GM12878 (cell line): Measurements from ENCODE around the gene CBX8. TPM values are rescaled to one million over a fixed set of nuclear protein-coding genes. Genes with fewer than 3 reads are reported as not detected.
A peak's percentile ranks its signal among the peaks of the same experiment; 100 is the strongest.

ENCODE experiments used
- ATAC-seq: fragments of 200-7000 bp; cut with Tn5 transposase; 3 replicates; pipeline ENCODE4 v1.9.1; 2020; ENCODE audit warnings: mild to moderate bottlenecking, moderate library complexity
- BruUV-seq: library from RNA; stranded (reverse); fragments of 400-500 nt; replicated peaks from 2 replicates; lab custom pipeline; 2021; lab: Mats Ljungman, UMichigan
- CTCF ChIA-PET: fragments of 300-600 bp; sonication (Branson Sonifier 250); formaldehyde crosslinking; extraction: SDS; loops from one replicate; lab custom pipeline; 2021; ENCODE audit warnings: inconsistent platforms; lab: Yijun Ruan, JAX
- POLR2A ChIA-PET: fragments of 350-600 bp; formaldehyde crosslinking; extraction: SDS; loops from one replicate; lab custom pipeline; 2021; ENCODE audit warnings: inconsistent platforms; lab: Charles Lee
- RAD21 ChIA-PET: fragments of 300-600 bp; sonication (Branson Sonifier 250); formaldehyde crosslinking; loops from one replicate; lab custom pipeline; 2023; ENCODE audit warnings: antibody characterized with exemption; ENCODE audit not compliant: unreplicated experiment; lab: Charles Lee
- SMC1A ChIA-PET: fragments of 300-600 bp; sonication (Branson Sonifier 250); formaldehyde crosslinking; loops from one replicate; lab custom pipeline; 2023; ENCODE audit not compliant: unreplicated experiment, uncharacterized antibody; lab: Charles Lee
- DNase-seq: peaks from one replicate; pipeline ENCODE4 v3.0.0-alpha.2; 2011; ENCODE audit warnings: low read depth, low spot score
- FAIRE-seq: peaks from 3 replicates; lab custom pipeline; 2011; peaks lifted over from hg19 to GRCh38; lab: Jason Lieb, UNC
- H2AFZ ChIP-seq: 2 replicates; pipeline ENCODE4 v1.6.0; 2011; ENCODE audit warnings: low read depth, low read length, control low read depth; ENCODE audit not compliant: control insufficient read depth
- H3K27ac ChIP-seq: 2 replicates; pipeline ENCODE4 v1.5.1; 2011; ENCODE audit warnings: control low read depth; ENCODE audit not compliant: control insufficient read depth, insufficient read depth
- H3K27me3 ChIP-seq, 2 experiments: replicated peaks in 1 of 2; 2 replicates each; pipeline versions ENCODE4 v1.6.0 to v1.6.1; 2011; ENCODE audit warnings: low read length in 1 of 2; ENCODE audit not compliant: control insufficient read depth in 2 of 2, insufficient read depth in 2 of 2
- H3K36me3 ChIP-seq, 2 experiments: 2 replicates each; pipeline ENCODE4 v1.5.1; 2011; ENCODE audit warnings: low read length in 1 of 2; ENCODE audit not compliant: control insufficient read depth in 2 of 2, insufficient read depth in 2 of 2
- H3K4me1 ChIP-seq: 2 replicates; pipeline ENCODE4 v1.6.1; 2011; ENCODE audit warnings: mild to moderate bottlenecking, low read length, moderate library complexity, mixed read lengths; ENCODE audit not compliant: control insufficient read depth, insufficient read depth
- H3K4me2 ChIP-seq: 2 replicates; pipeline ENCODE4 v1.6.0; 2011; ENCODE audit warnings: control low read depth; ENCODE audit not compliant: control insufficient read depth, insufficient read depth
- H3K4me3 ChIP-seq: fragments of 200-600 bp; sonication (generic); 2 replicates; pipeline ENCODE4 v1.5.1; 2016
- H3K79me2 ChIP-seq: 2 replicates; pipeline ENCODE4 v1.6.0; 2011; ENCODE audit warnings: low read length; ENCODE audit not compliant: control insufficient read depth, insufficient read depth
- H3K9ac ChIP-seq: 2 replicates; pipeline ENCODE4 v1.8.0; 2011; ENCODE audit warnings: low read length, control low read depth, mixed read lengths; ENCODE audit not compliant: control insufficient read depth, insufficient read depth
- H3K9me3 ChIP-seq: replicated peaks from 3 replicates; pipeline ENCODE4 v1.5.1; 2011; ENCODE audit warnings: mild to moderate bottlenecking, low read length; ENCODE audit not compliant: control insufficient read depth, insufficient read depth
- H4K20me1 ChIP-seq: 2 replicates; pipeline ENCODE4 v1.6.0; 2011; ENCODE audit not compliant: control insufficient read depth, insufficient read depth
- BRCA1 ChIP-seq: IDR thresholded peaks from 2 replicates; pipeline ENCODE4 v1.6.1; 2011; ENCODE audit warnings: low read depth, low read length, improper control_type of control experiment
- CHD2 ChIP-seq: IDR thresholded peaks from 2 replicates; pipeline ENCODE4 v1.6.1; 2011; ENCODE audit warnings: low read depth, low read length, improper control_type of control experiment, borderline replicate concordance
- EZH2 ChIP-seq: IDR thresholded peaks from 2 replicates; pipeline ENCODE4 v1.6.1; 2012; ENCODE audit warnings: low read depth, mild to moderate bottlenecking, control low read depth, inconsistent platforms, low read length, borderline replicate concordance; ENCODE audit not compliant: control insufficient read depth
- FOXK2 ChIP-seq: fragments of 450-650 bp; IDR thresholded peaks from 2 replicates; pipeline ENCODE4 v1.6.1; 2017; ENCODE audit warnings: mild to moderate bottlenecking, moderate library complexity
- GATAD2B ChIP-seq: fragments of 450-650 bp; conservative IDR thresholded peaks from 2 replicates; pipeline ENCODE4 v1.6.1; 2017; ENCODE audit warnings: low read depth, mild to moderate bottlenecking, moderate library complexity
- HCFC1 ChIP-seq: fragments of 150-350 bp; IDR thresholded peaks from 2 replicates; pipeline ENCODE4 v1.6.1; 2014; ENCODE audit warnings: low read length
- PAX8 ChIP-seq: fragments of 450-650 bp; IDR thresholded peaks from 2 replicates; pipeline ENCODE4 v1.6.1; 2017; ENCODE audit warnings: mild to moderate bottlenecking, moderate library complexity
- STAT3 ChIP-seq: IDR thresholded peaks from 2 replicates; pipeline ENCODE4 v1.6.1; 2011; ENCODE audit warnings: low read depth, low read length, improper control_type of control experiment
- SUPT20H ChIP-seq: IDR thresholded peaks from 2 replicates; pipeline ENCODE4 v1.6.1; 2011; ENCODE audit warnings: low read depth, mild to moderate bottlenecking, low read length, moderate library complexity, borderline replicate concordance; ENCODE audit not compliant: control insufficient read depth
- SUZ12 ChIP-seq: fragments of 200-600 bp; sonication (generic); IDR thresholded peaks from one replicate; pipeline ENCODE4 v1.6.1; 2018; ENCODE audit warnings: antibody characterized with exemption, mild to moderate bottlenecking; ENCODE audit not compliant: unreplicated experiment
- WGBS: methylation state at CpG from one replicate; pipeline ENCODE4 v1.1.6; 2016; ENCODE audit warnings: low lambda C conversion rate; ENCODE audit not compliant: insufficient replicate concordance, insufficient coverage; ENCODE audit errors: missing lambda C conversion rate; 5-methylcytosine and 5-hydroxymethylcytosine counted together
- in situ Hi-C: fragments of 300-500 bp; cut with MboI; formaldehyde crosslinking; loops from 9 replicates; pipeline ENCODE4 v1.14.3; 2018; ENCODE audit warnings: mixed read lengths
- intact Hi-C: fragments of 100-400 bp; cut with micrococcal nuclease; formaldehyde crosslinking; loops from one replicate; pipeline ENCODE4 v1.14.2; 2022; ENCODE audit not compliant: unreplicated experiment
- polyA plus RNA-seq, 11 experiments: library from polyadenylated mRNA; depleted of rRNA in 4 of 11; unstranded in 6 of 11; stranded (reverse) in 5 of 11; fragments of >200 nt; fragmentation: Nextera tagmentation in 4 of 11; fragmentation: Illumina TruSeq in 1 of 11; extraction: Ambion mirVana in 4 of 11; extraction: Trizol in 1 of 11; gene quantifications; 1 replicate in 1 of 11; 2 replicates in 10 of 11; pipeline versions ENCODE4 v1.2.1 to v1.2.3, GENCODE V29; 2011 to 2016; ENCODE audit warnings: inconsistent platforms in 2 of 11, missing spikeins in 2 of 11, low read depth in 1 of 11
- total RNA-seq, 4 experiments: library from RNA; depleted of rRNA in 3 of 4; stranded (reverse); fragments of >200 nt in 3 of 4; fragmentation: Illumina TruSeq in 1 of 4; extraction: Trizol in 1 of 4; gene quantifications; 2 replicates each; pipeline versions ENCODE4 v1.2.1 to v1.2.3, GENCODE V29; 2013 to 2021
- TF ChIP-seq, protein P1 (sequence below): fragments of 450-650 bp; IDR thresholded peaks from 2 replicates; pipeline ENCODE4 v1.6.1; 2017; ENCODE audit warnings: low read depth, mild to moderate bottlenecking, moderate library complexity
- TF ChIP-seq, protein P2 (sequence below): fragments of 450-650 bp; IDR thresholded peaks from 2 replicates; pipeline ENCODE4 v1.6.1; 2017; ENCODE audit warnings: borderline replicate concordance
- TF ChIP-seq, protein P3 (sequence below): fragments of 450-650 bp; IDR thresholded peaks from 2 replicates; pipeline ENCODE4 v1.6.1; 2016; ENCODE audit warnings: mild to moderate bottlenecking

Gene CBX8
- total and polyA plus RNA-seq, 10 of the 15 experiments (the other 5 are each of a cell fraction or from before 2014, with no cell fraction given), result 0.03 to 6.7 (median 1.9) TPM

DNA sequence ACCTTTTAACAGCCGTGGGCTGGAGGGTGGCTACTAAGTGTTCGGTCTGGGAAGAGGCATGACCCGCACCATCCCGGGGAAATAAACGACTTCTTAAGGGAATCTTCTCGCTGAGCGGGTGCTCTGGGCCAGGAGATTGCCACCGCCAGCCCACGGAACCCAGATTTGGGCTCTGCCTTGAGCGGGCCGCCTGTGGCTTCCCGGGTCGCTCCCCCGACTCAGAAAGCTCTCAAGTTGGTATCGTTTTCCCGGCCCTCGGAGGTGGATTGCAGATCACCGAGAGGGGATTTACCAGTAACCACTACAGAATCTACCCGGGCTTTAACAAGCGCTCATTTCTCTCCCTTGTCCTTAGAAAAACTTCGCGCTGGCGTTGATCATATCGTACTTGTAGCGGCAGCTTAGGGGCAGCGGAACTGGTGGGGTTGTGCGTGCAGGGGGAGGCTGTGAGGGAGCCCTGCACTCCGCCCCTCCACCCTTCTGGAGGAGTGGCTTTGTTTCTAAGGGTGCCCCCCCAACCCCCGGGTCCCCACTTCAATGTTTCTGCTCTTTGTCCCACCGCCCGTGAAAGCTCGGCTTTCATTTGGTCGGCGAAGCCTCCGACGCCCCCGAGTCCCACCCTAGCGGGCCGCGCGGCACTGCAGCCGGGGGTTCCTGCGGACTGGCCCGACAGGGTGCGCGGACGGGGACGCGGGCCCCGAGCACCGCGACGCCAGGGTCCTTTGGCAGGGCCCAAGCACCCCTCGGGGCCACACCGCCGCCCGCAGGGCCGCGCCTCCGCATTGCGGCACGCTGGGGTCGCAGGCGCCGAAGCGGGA, 46.0 kb upstream of the CBX8 start:
- Histone ChIP-seq H2AFZ (no peak overlapping the region), H3K9ac (no peak overlapping the region), H3K9me3 (no peaks in the 10 kb centered on the region; the same call in 2 of the 3 replicates), H3K36me3 (no peaks in the 10 kb centered on the region), H3K4me1 (peaks cover 8% of the 10 kb centered on the region), H3K4me2 (peak overlapping the region; percentile 71), H3K79me2 (peaks cover 5% of the 10 kb centered on the region), H3K27me3 (peaks cover 22 to 40% of the 10 kb centered on the region in 2 experiments), H4K20me1 (no peaks in the 10 kb centered on the region), H3K4me3 (peak overlapping the region; percentile 23; the same call in 1 of the 2 replicates), H3K27ac (no peak overlapping the region)
- SMC1A ChIA-PET, result no interaction called here
- POLR2A ChIA-PET, result interaction anchor here (1.0 kb wide), 1 partner anchor 46 kb away, joined by 3 read pairs; the partner anchor contains the start of gene CBX8
- FAIRE-seq, result no peak
- WGBS, result 2% methylated on average over 63 of the region's 66 CpGs
- in situ Hi-C loops (loop anchor here (5.0 kb wide), 1 partner anchor 36 kb away; no protein-coding TSS in a partner anchor), intact Hi-C loops (loop anchor here (10.0 kb wide), 1 partner anchor 132 kb away; no protein-coding TSS in a partner anchor)
- no peak for DNase-seq
- TF ChIP-seq CHD2 (no peak), BRCA1 (no peak), FOXK2 (no peak), EZH2 (0 out of 2 replicates have a peak, but pooled peaks have one; percentile 89), SUPT20H (no peak), HCFC1 (no peak), STAT3 (no peak), GATAD2B (no peak), SUZ12 (peak; percentile 63), PAX8 (no peak)
- TF ChIP-seq, protein P1, sequence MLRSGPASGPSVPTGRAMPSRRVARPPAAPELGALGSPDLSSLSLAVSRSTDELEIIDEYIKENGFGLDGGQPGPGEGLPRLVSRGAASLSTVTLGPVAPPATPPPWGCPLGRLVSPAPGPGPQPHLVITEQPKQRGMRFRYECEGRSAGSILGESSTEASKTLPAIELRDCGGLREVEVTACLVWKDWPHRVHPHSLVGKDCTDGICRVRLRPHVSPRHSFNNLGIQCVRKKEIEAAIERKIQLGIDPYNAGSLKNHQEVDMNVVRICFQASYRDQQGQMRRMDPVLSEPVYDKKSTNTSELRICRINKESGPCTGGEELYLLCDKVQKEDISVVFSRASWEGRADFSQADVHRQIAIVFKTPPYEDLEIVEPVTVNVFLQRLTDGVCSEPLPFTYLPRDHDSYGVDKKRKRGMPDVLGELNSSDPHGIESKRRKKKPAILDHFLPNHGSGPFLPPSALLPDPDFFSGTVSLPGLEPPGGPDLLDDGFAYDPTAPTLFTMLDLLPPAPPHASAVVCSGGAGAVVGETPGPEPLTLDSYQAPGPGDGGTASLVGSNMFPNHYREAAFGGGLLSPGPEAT, result no peak
- TF ChIP-seq, protein P2, sequence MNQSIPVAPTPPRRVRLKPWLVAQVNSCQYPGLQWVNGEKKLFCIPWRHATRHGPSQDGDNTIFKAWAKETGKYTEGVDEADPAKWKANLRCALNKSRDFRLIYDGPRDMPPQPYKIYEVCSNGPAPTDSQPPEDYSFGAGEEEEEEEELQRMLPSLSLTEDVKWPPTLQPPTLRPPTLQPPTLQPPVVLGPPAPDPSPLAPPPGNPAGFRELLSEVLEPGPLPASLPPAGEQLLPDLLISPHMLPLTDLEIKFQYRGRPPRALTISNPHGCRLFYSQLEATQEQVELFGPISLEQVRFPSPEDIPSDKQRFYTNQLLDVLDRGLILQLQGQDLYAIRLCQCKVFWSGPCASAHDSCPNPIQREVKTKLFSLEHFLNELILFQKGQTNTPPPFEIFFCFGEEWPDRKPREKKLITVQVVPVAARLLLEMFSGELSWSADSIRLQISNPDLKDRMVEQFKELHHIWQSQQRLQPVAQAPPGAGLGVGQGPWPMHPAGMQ, result no peak
- TF ChIP-seq, protein P3, sequence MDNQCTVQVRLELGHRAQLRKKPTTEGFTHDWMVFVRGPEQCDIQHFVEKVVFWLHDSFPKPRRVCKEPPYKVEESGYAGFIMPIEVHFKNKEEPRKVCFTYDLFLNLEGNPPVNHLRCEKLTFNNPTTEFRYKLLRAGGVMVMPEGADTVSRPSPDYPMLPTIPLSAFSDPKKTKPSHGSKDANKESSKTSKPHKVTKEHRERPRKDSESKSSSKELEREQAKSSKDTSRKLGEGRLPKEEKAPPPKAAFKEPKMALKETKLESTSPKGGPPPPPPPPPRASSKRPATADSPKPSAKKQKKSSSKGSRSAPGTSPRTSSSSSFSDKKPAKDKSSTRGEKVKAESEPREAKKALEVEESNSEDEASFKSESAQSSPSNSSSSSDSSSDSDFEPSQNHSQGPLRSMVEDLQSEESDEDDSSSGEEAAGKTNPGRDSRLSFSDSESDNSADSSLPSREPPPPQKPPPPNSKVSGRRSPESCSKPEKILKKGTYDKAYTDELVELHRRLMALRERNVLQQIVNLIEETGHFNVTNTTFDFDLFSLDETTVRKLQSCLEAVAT, result no peak
- ATAC-seq, result no peak
- CTCF ChIA-PET, result interaction anchor here (1.4 kb wide), 2 partner anchors 38 to 132 kb away, joined by 3 to 6 read pairs; no protein-coding TSS in a partner anchor
- no TSS peak for BruUV-seq
- RAD21 ChIA-PET, result interaction anchor here (0.5 to 1.5 kb wide), 2 partner anchors 46 to 50 kb away, joined by 3 to 7 read pairs; partner anchors contain the start of gene CBX8
